Breast epithelium (tissue), 4 donors: ENCODE measurements around the gene NPRL2. TPM values are rescaled to one million over a fixed set of nuclear protein-coding genes. Genes with fewer than 3 reads are reported as not detected.

Source experiments
- DNase-seq, 2 donors: peaks; one replicate each; pipeline ENCODE4 v3.0.0-alpha.2; 2019; ENCODE audit warnings: low spot score in 2 of 2
- H3K27ac ChIP-seq, 2 donors: fragments of 200-600 bp; sonication (generic) in 1 of 2; one replicate each; pipeline ENCODE4 v1.5.1; 2016 to 2019; ENCODE audit warnings: mild to moderate bottlenecking in 1 of 2
- H3K27me3 ChIP-seq, 2 donors: fragments of 200-600 bp; sonication (generic) in 1 of 2; one replicate each; pipeline versions ENCODE4 v1.5.1 to v1.6.0; 2017 to 2019; ENCODE audit warnings: control low read depth in 1 of 2, mild to moderate bottlenecking in 1 of 2
- H3K36me3 ChIP-seq: fragments of 200-600 bp; one replicate; pipeline ENCODE4 v1.5.1; 2019
- H3K4me1 ChIP-seq, 2 donors: fragments of 200-600 bp; sonication (generic); one replicate each; pipeline ENCODE4 v1.5.1; 2016 to 2019; ENCODE audit warnings: control low read depth in 1 of 2
- H3K4me3 ChIP-seq, 3 donors: fragments of 200-600 bp; sonication (generic); 1 replicate in 2 of 3; 2 replicates in 1 of 3; pipeline ENCODE4 v1.5.1; 2016 to 2019; ENCODE audit warnings: mild to moderate bottlenecking in 3 of 3, moderate library complexity in 2 of 3
- H3K9me3 ChIP-seq, 2 donors: fragments of 200-600 bp; sonication (generic) in 1 of 2; one replicate each; pipeline ENCODE4 v1.5.1; 2016 to 2019; ENCODE audit warnings: control low read depth in 1 of 2
- CTCF ChIP-seq, 3 donors: fragments of 450-650 bp; IDR thresholded peaks; one replicate each; pipeline ENCODE4 v1.5.1; 2016 to 2017; ENCODE audit warnings: antibody characterized with exemption in 3 of 3, mild to moderate bottlenecking in 3 of 3, moderate library complexity in 3 of 3
- POLR2A ChIP-seq: fragments of 450-650 bp; IDR thresholded peaks from one replicate; pipeline ENCODE4 v1.6.1; 2016; ENCODE audit warnings: antibody characterized with exemption, mild to moderate bottlenecking, moderate library complexity
- POLR2AphosphoS5 ChIP-seq, 3 donors: sonication (generic); formaldehyde crosslinking; IDR thresholded peaks; one replicate each; pipeline ENCODE4 v1.6.1; 2017; ENCODE audit warnings: antibody characterized with exemption in 3 of 3
- intact Hi-C: fragments of 100-400 bp; cut with DNase I; formaldehyde crosslinking; loops from one replicate; pipeline ENCODE4 v1.15.1; 2023; ENCODE audit warnings: low total_unique reads
- total RNA-seq, 3 donors: library from RNA; depleted of rRNA; stranded (reverse); fragments of >200 nt; gene quantifications; one replicate each; pipeline ENCODE4 v1.1.0, GENCODE V29; 2016

The NPRL2 gene
- total RNA-seq, 3 donors from 2014 or later = 17.4 to 31.5 (median 29.5) TPM

GRCh38 chr3:50378024-50378423 is 27.4 kb upstream of the NPRL2 start:
- no peaks in the 10 kb centered on the region for H3K9me3 ChIP-seq
- H3K4me3 ChIP-seq = no peak overlapping the region
- H3K27me3 ChIP-seq = no peaks in the 10 kb centered on the region
- TF ChIP-seq POLR2A = no peak
- TF ChIP-seq CTCF (IDR thresholded peaks at IDR 0.05) = no peak
- no peak for TF ChIP-seq POLR2AphosphoS5 (IDR thresholded peaks at IDR 0.05)
- intact Hi-C loops = loop anchor here (5.0 kb wide), 1 partner anchor 299 kb away; no protein-coding TSS in a partner anchor
- no peak for DNase-seq
- H3K4me1 ChIP-seq = peaks cover 0 to under 1% of the 10 kb centered on the region in 2 donors
- H3K27ac ChIP-seq = no peak overlapping the region
- H3K36me3 ChIP-seq = no peaks in the 10 kb centered on the region

GRCh38 chr3:50375258-50375931 is 24.8 kb upstream of the NPRL2 start:
- no peak overlapping the region for H3K4me3 ChIP-seq
- no peak for DNase-seq
- no peak overlapping the region for H3K27ac ChIP-seq
- no peaks in the 10 kb centered on the region for H3K9me3 ChIP-seq
- H3K27me3 ChIP-seq = no peaks in the 10 kb centered on the region
- no peaks in the 10 kb centered on the region for H3K36me3 ChIP-seq
- intact Hi-C loops = loop anchor here (5.0 kb wide), 1 partner anchor 302 kb away; no protein-coding TSS in a partner anchor
- no peaks in the 10 kb centered on the region for H3K4me1 ChIP-seq
- TF ChIP-seq POLR2AphosphoS5 (IDR thresholded peaks at IDR 0.05) (no peak), CTCF (IDR thresholded peaks at IDR 0.05) (no peak), POLR2A (no peak)

GRCh38 chr3:50374363-50375257 is 24.0 kb upstream of the NPRL2 start:
- intact Hi-C loops = loop anchor here (5.0 kb wide), 1 partner anchor 303 kb away; no protein-coding TSS in a partner anchor
- TF ChIP-seq CTCF (IDR thresholded peaks at IDR 0.05) = no peak
- no peak for TF ChIP-seq POLR2AphosphoS5 (IDR thresholded peaks at IDR 0.05)
- TF ChIP-seq POLR2A = no peak
- DNase-seq = no peak

GRCh38 chr3:50373146-50374051 is 22.8 kb upstream of the NPRL2 start:
- Histone ChIP-seq H3K27ac (no peak overlapping the region), H3K4me3 (no peak overlapping the region)
- intact Hi-C loops = no loop called here

More at GRCh38 chr3:50374363-50375257, 24.0 kb upstream of the NPRL2 start:
- Histone ChIP-seq H3K27ac (no peak overlapping the region), H3K36me3 (no peaks in the 10 kb centered on the region), H3K27me3 (no peaks in the 10 kb centered on the region), H3K4me3 (no peak overlapping the region), H3K9me3 (no peaks in the 10 kb centered on the region), H3K4me1 (no peaks in the 10 kb centered on the region)

More at GRCh38 chr3:50373146-50374051, 22.8 kb upstream of the NPRL2 start:
- Histone ChIP-seq H3K27me3 (no peaks in the 10 kb centered on the region), H3K9me3 (no peaks in the 10 kb centered on the region), H3K4me1 (no peaks in the 10 kb centered on the region), H3K36me3 (no peaks in the 10 kb centered on the region)
- no peak for TF ChIP-seq CTCF (IDR thresholded peaks at IDR 0.05)
- no peak for TF ChIP-seq POLR2AphosphoS5 (IDR thresholded peaks at IDR 0.05)
- no peak for TF ChIP-seq POLR2A
- DNase-seq = no peak
